GM21576 (cell line): Measurements from ENCODE around the gene CLEC11A.
"Not testable (repeated sequence)": the region's sequence is repeated elsewhere in the genome, so short reads cannot be mapped to it uniquely, and the experiment has no call there.

Experiments
- ATAC-seq: cut with Tn5 transposase; IDR thresholded peaks from one replicate; pipeline ENCODE4 v1.9.1; 2021; ENCODE audit warnings: mild to moderate bottlenecking, moderate library complexity; ENCODE audit not compliant: unreplicated experiment

The CLEC11A gene

GRCh38 chr19:50753879-50754278, 30.7 kb downstream of the CLEC11A start:
- no peak for ATAC-seq

- ATAC-seq, result not testable (repeated sequence)
Observed at GRCh38 chr19:50756244-50756643, 33.1 kb downstream of the CLEC11A start.

- ATAC-seq, result not testable (repeated sequence)
Observed at GRCh38 chr19:50757624-50758023, 34.5 kb downstream of the CLEC11A start.

- ATAC-seq, result not testable (repeated sequence)
Observed at GRCh38 chr19:50759076-50759475, 35.9 kb downstream of the CLEC11A start.

- ATAC-seq, result no peak
Observed at GRCh38 chr19:50759886-50760285, 36.7 kb downstream of the CLEC11A start.

- not testable (repeated sequence) for ATAC-seq
Observed at GRCh38 chr19:50761501-50761900, 38.3 kb downstream of the CLEC11A start.

GRCh38 chr19:50763521-50763920, 40.4 kb downstream of the CLEC11A start:
- ATAC-seq, result not testable (repeated sequence)

- ATAC-seq, result no peak
Observed at GRCh38 chr19:50764409-50764808, 41.2 kb downstream of the CLEC11A start.

GRCh38 chr19:50766746-50767145, 43.6 kb downstream of the CLEC11A start:
- ATAC-seq, result not testable (repeated sequence)

- ATAC-seq, result not testable (repeated sequence)
Observed at GRCh38 chr19:50767263-50767662, 44.1 kb downstream of the CLEC11A start.

- no peak for ATAC-seq
Observed at GRCh38 chr19:50768277-50768676, 45.1 kb downstream of the CLEC11A start.

- ATAC-seq, result not testable (repeated sequence)
Observed at GRCh38 chr19:50770164-50770563, 47.0 kb downstream of the CLEC11A start, which contains the start of gene GPR32. GPR32 (plus strand) TSS chr19:50770464; CDS start chr19:50770601, 137 bp downstream.

- no peak for ATAC-seq
Observed at GRCh38 chr19:50770888-50771287, 47.7 kb downstream of the CLEC11A start.

- no peak for ATAC-seq
Observed at GRCh38 chr19:50772476-50772875, 49.3 kb downstream of the CLEC11A start.

- ATAC-seq, result not testable (repeated sequence)
Observed at GRCh38 chr19:50772912-50773311, 49.7 kb downstream of the CLEC11A start.

GRCh38 chr19:50773454-50773853, 50.3 kb downstream of the CLEC11A start:
- ATAC-seq, result not testable (repeated sequence)
